GM19043 (cell line): ENCODE results near the gene CCR1.

Source experiments
- ATAC-seq: cut with Tn5 transposase; IDR thresholded peaks from one replicate; pipeline ENCODE4 v1.9.1; 2021; ENCODE audit warnings: low read depth; ENCODE audit not compliant: unreplicated experiment

Gene CCR1

DNA sequence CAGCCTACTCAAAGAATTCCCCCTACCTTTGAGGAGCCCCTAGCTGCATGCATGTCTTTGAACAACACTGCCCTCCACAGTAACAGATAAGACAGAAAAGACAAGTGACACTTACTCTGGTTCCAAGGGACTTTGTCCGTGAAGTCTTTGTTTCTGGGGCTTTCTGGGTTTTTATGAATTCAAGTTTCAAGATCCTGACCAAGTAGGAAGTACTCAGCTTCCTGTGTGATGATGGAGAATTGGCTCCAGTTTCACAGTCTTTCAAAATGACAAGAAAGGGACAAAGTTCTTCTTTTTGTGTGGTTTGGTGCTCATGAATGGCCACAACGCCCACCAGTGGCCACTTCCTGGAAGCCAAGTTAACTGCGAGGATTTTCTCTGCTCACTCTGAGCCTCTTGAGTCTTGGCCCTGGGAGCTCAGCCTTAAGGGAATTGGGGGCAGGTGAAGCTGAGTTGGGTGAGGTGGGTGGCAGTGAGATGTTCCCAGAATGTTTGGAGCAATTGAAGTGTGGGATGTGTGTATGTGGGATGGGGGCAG lies at the start of gene CCR1:
Gene CCR1, minus strand, starts transcription at position 147 of the 538 bp plus-strand sequence. CDS start 4,000 bp downstream, outside the sequence.
- ATAC-seq = peak; percentile 71

- no peak for ATAC-seq
These were observed 44.9 kb upstream of the CCR1 start for GRCh38 chr3:46252980-46253379.

- no peak for ATAC-seq
These were observed 37.0 kb upstream of the CCR1 start for GRCh38 chr3:46245146-46245545.

DNA sequence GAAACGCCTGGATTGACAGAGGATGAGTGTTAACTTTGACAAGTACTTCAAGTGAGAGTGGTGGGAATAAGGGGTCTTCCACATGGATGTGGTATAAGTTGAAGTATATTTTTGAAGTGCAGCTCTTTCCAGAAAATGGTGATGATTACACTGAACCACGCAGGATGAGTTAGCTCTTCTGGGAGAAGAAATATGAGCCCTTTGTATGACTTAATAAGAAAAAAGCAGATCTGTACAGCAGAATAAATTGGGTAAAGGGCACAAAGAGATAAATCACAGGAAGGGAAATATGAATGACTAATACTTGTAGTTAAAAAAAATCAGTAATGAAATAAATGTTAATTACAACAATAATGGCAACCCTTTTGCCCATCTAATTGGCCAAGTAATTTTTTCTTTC lies 35.4 kb upstream of the CCR1 start:
- ATAC-seq = no peak

DNA sequence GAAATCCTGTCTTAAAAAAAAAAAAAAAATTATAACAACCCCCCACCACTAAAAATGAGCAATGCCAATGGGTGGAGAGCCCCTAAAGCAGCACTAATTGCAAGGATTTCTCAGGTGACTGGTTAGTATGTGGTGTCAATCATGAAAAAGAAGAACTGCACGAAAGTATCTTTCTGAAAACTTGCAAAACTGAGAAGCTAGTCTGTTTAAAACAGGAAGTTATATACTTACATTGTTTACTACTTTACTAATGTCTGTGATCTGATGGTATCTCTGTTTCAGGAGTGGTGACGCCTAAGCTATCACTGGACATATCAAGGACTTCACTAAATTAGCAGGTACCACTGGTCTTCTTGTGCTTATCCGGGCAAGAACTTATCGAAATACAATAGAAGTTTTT lies 34.0 kb upstream of the CCR1 start, which contains the start of gene CCR3:
Gene CCR3, plus strand, starts transcription at position 341 of the 400 bp plus-strand sequence. CDS start 22,699 bp downstream, outside the sequence.
- ATAC-seq = no peak

- ATAC-seq = no peak
These were observed 31.8 kb upstream of the CCR1 start for GRCh38 chr3:46239952-46240351.

GRCh38 chr3:46239301-46239938 lies 31.3 kb upstream of the CCR1 start:
- ATAC-seq = no peak

DNA sequence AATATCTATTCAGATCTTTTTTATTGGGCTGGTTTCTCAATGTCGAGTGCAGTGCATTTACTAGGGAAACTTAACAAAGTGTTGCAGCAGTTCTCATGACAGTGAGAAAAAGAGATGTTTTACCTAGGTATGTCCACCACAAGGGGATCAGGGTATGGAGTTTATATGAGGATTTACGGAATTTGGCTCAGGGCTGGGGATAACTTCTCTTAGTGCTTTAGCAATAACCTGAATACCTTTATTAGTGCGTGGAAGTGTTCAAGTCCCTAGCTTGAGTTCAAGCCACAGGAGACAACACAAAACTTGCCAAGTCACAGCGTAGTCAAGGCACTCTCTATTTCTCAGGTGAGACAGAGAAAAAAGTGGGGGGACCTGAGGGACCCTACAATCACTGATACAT lies 30.3 kb upstream of the CCR1 start:
- ATAC-seq = no peak

GRCh38 chr3:46236294-46237054 lies 28.4 kb upstream of the CCR1 start:
- ATAC-seq = no peak

- ATAC-seq = no peak
These were observed 27.3 kb upstream of the CCR1 start for GRCh38 chr3:46235425-46235824.

DNA sequence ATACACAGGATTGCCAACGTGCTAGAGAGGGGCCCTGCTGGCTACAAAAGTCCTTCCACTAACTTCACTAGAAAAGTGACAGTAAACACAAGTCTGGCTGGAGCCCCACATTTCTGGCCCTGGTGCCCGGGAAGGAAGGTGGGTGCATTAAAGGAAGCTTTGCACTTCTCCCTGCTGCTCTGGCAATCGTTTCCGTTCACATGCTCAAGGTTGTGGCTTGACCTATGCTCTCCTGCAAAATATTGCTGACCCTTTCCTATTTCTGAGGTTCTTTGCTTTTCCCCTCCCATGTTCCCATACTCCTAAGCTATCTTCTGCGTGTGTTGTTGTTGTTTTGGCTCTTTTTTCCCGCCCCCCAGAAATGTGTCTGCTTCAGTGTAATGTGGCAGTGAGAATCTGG lies 25.1 kb upstream of the CCR1 start:
- ATAC-seq = no peak

- ATAC-seq = no peak
These were observed 23.2 kb upstream of the CCR1 start for GRCh38 chr3:46231323-46231722.

DNA sequence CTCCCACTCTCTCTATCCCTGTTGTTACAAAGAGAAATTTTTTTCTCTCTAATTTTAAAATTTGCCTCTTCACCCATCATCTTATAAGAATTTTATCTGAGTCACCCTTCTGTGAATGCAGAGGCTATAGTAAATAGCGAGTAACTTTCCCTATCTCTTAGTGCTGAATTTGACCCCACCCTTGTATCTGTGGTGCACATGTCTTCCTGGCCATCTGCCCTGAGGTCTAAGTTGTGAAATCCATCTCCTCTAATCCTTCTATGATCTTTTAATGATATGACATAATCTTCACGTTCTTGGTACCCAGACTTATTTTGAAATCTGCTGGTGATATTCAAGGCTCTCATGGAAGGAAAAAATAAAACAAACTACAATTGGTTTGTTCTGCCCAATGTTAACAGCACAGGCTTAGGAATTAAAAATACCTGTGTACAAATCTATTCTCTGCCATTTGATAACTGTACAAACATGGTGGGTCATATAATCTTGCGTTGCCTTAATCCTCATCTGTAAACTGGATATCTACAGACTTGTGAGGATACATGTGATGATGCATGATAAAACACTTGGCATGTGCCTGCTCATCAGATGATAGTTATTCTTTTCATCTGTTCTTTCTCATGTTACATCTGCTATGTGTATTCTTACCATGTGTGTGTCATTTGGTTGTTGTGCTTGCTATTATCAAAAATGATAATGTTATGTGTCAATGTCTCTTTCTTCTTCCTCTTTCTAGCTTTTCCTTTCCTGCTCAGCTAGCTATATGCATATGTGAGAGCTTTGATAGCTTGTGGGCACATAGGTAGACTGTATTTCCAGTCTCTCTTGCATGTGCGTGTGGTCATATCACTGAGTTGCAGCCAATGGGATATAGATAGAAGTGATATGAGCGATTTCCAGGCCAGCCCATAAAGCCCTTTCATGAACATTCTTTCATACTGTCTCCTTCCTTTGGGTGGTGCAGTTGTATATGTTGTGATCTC lies 20.4 kb upstream of the CCR1 start:
- no peak for ATAC-seq

GRCh38 chr3:46222435-46223161 lies 14.5 kb upstream of the CCR1 start:
- no peak for ATAC-seq

GRCh38 chr3:46221938-46222337 lies 13.8 kb upstream of the CCR1 start:
- no peak for ATAC-seq

DNA sequence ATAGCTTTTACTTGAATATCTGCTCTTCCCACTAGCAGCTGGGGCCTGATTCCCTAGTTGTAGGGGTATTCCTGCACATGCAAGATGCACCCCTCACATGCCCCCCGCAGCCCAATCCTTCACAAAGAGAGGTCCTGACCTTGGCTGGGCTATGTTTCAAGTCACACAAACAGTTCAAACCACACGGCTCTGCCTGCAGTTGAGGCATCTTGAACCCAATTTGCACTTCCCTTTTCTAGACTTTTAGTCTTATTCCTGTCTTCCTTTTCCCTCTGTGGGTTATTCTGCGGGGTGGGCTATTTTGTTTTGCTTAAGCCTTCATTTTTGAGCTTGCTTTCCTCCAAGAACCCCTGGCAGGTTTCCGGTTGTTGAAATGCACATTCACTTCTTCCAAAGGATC lies 13.3 kb upstream of the CCR1 start:
- no peak for ATAC-seq

DNA sequence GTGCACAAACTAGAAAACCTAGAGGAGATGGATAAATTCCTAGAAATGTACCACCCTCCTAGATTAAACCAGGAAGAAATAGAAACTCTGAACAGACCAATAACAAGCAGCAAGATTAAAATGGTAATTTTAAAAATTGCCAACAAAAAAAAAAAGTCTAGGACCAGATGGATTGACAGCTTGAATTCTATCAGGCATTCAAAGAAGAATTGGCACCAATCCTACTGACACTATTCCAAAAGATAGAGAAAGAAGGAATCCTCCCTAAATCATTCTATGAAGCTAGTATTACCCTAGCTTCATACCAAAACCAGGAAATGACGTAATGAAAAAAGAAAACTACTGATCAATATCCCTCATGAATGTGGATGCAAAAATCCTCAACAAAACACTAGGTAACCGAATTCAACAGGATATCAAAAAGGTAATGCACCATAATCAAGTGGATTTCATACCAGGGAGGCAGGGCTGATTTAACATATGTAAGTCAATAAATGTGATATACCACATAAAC lies 10.1 kb upstream of the CCR1 start:
- no peak for ATAC-seq

- no peak for ATAC-seq
These were observed 7.8 kb upstream of the CCR1 start for GRCh38 chr3:46215810-46216414.

- no peak for ATAC-seq
These were observed 6.7 kb upstream of the CCR1 start for GRCh38 chr3:46214751-46215352.
